Fibroblast of skin of abdomen (primary cell): ENCODE measurements around the gene RPS15.

ENCODE experiments used
- DNase-seq: peaks from one replicate; pipeline ENCODE4 v3.0.0-alpha.2; 2013

RPS15 gene

DNA sequence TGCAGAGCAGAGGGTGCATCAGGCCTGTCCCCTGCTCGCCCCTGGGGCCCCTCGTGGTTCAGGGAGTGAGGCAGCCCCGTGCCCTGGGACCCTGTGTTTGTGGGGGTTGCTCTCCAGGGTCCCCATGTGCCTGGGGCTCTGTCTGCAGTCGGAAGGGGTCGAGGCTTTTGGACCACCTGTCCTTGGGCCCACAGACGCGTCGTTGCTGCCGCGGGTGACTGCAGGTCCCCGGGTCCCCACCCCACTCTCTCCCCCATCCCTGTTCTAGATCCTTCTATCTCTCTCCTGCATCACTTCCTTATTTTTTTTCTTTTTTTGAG lies 50.0 kb downstream of the RPS15 start:
- DNase-seq: no peak

DNA sequence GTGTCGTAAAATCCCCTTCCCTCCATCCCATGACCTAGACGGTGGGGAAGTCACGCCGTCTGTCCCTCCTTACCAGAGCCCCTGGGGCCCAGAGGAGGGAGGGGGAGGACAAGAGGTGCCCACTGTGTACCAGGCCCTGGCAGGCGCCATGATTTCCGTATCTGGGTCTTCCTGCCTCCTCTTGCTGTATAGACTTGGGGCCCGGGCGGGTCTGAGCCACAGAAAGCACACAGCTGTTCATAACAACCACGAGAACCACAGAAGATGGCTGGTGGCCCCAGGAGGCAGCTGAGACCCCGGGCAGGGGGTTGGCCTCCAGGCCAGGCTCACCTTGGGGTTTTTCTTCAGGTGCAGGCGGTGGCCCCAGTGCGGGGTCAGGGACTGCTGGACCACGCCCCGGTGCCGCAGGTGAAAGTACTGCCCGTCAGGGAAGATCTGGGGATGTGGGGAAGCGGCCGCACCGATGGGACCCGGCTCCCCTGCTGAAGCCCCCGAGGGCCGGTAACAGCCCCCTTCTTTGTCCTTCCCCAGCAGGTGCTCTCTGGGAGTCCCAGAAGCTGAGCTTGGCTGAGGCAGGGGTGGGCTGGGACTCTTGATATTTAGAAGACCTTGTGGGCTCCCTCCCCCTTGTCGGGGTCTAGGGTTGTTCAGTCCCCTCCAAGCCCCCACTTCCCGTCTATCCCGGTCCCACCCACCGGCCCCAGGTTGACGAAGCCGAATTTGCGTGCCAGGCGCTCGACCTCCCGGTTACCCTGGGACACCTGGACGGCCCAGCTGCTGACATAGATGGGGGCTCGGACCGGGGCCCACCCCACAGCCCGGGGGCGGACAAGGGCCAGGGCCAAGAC lies 51.5 kb downstream of the RPS15 start:
- DNase-seq: no peak
